H9 (cell line): Measurements from ENCODE around the gene RASA3. TPM values are rescaled to one million over a fixed set of nuclear protein-coding genes. Genes with fewer than 3 reads are reported as not detected.

ENCODE experiments used
- DNase-seq: peaks from one replicate; pipeline ENCODE4 v3.0.0-alpha.2; 2017
- H2AFZ ChIP-seq: one replicate; pipeline ENCODE4 v1.6.1; 2013; ENCODE audit warnings: mild to moderate bottlenecking, low read length, control low read depth, moderate library complexity
- H2AK5ac ChIP-seq: 2 replicates; pipeline ENCODE4 v1.6.1; 2013; ENCODE audit warnings: low read length, control low read depth, mixed read lengths; ENCODE audit not compliant: insufficient read length
- H2BK120ac ChIP-seq: one replicate; pipeline ENCODE4 v1.6.1; 2013; ENCODE audit warnings: low read depth, mild to moderate bottlenecking, low read length, control low read depth, inconsistent platforms; ENCODE audit not compliant: poor library complexity, severe bottlenecking
- H2BK12ac ChIP-seq: 2 replicates; pipeline ENCODE4 v1.6.1; 2013; ENCODE audit warnings: low read length, control low read depth, mixed read lengths, low read depth; ENCODE audit not compliant: insufficient read length
- H2BK15ac ChIP-seq: 2 replicates; pipeline ENCODE4 v1.6.1; 2013; ENCODE audit warnings: low read depth, low read length, control low read depth
- H2BK20ac ChIP-seq: one replicate; pipeline ENCODE4 v1.6.1; 2013; ENCODE audit warnings: low read depth, mild to moderate bottlenecking, low read length, control low read depth, inconsistent platforms; ENCODE audit not compliant: poor library complexity, severe bottlenecking
- H2BK5ac ChIP-seq: 2 replicates; pipeline ENCODE4 v1.6.1; 2013; ENCODE audit warnings: low read length, control low read depth, mixed read lengths; ENCODE audit not compliant: insufficient read length
- H3K14ac ChIP-seq: 2 replicates; pipeline ENCODE4 v1.6.1; 2013; ENCODE audit warnings: low read length, control low read depth; ENCODE audit not compliant: insufficient read depth
- H3K18ac ChIP-seq: 2 replicates; pipeline ENCODE4 v1.6.1; 2013; ENCODE audit warnings: low read depth, mild to moderate bottlenecking, mixed read lengths, low read length, control low read depth; ENCODE audit not compliant: insufficient read length
- H3K23ac ChIP-seq: 2 replicates; pipeline ENCODE4 v1.6.1; 2013; ENCODE audit warnings: low read length, control low read depth, mixed read lengths, low read depth; ENCODE audit not compliant: insufficient read length
- H3K23me2 ChIP-seq: 2 replicates; pipeline ENCODE4 v1.6.1; 2013; ENCODE audit warnings: low read depth, mild to moderate bottlenecking, mixed read lengths, low read length, control low read depth; ENCODE audit not compliant: insufficient read length, poor library complexity, severe bottlenecking
- H3K27ac ChIP-seq: 2 replicates; pipeline ENCODE4 v1.5.1; 2013; ENCODE audit warnings: low read length, control low read depth, mixed read lengths, low read depth; ENCODE audit not compliant: insufficient read length
- H3K27me3 ChIP-seq: 2 replicates; pipeline ENCODE4 v1.6.1; 2013; ENCODE audit warnings: low read length, control low read depth, inconsistent platforms; ENCODE audit not compliant: insufficient read depth
- H3K4ac ChIP-seq: 2 replicates; pipeline ENCODE4 v1.6.1; 2013; ENCODE audit warnings: low read depth, mild to moderate bottlenecking, control low read depth, inconsistent platforms, low read length, moderate library complexity
- H3K4me1 ChIP-seq: 2 replicates; pipeline ENCODE4 v1.6.1; 2013; ENCODE audit warnings: low read length, control low read depth, inconsistent platforms; ENCODE audit not compliant: insufficient read depth
- H3K4me2 ChIP-seq: 2 replicates; pipeline ENCODE4 v1.6.1; 2013; ENCODE audit warnings: low read length, control low read depth, mixed read lengths; ENCODE audit not compliant: insufficient read length, insufficient read depth
- H3K56ac ChIP-seq: 2 replicates; pipeline ENCODE4 v1.6.1; 2013; ENCODE audit warnings: low read depth, mild to moderate bottlenecking, mixed read lengths, low read length, control low read depth; ENCODE audit not compliant: insufficient read length
- H3K79me1 ChIP-seq: 2 replicates; pipeline ENCODE4 v1.6.1; 2013; ENCODE audit warnings: low read depth, mild to moderate bottlenecking, moderate library complexity, low read length, control low read depth, inconsistent platforms; ENCODE audit not compliant: insufficient read depth, poor library complexity, severe bottlenecking
- H3K79me2 ChIP-seq: 2 replicates; pipeline ENCODE4 v1.6.1; 2013; ENCODE audit warnings: low read length, control low read depth, inconsistent platforms; ENCODE audit not compliant: insufficient read depth
- H3K9ac ChIP-seq: 2 replicates; pipeline ENCODE4 v1.6.1; 2013; ENCODE audit warnings: low read length, control low read depth, mixed read lengths; ENCODE audit not compliant: insufficient read length; ENCODE audit errors: extremely low read depth
- H3K9me3 ChIP-seq: one replicate; pipeline ENCODE4 v1.6.1; 2013; ENCODE audit warnings: low read depth, low read length, inconsistent platforms; ENCODE audit not compliant: control insufficient read depth
- H3T11ph ChIP-seq: one replicate; pipeline ENCODE4 v1.6.1; 2013; ENCODE audit warnings: mild to moderate bottlenecking, low read length, control low read depth, inconsistent platforms
- H4K20me1 ChIP-seq: one replicate; pipeline ENCODE4 v1.6.1; 2013; ENCODE audit not compliant: control insufficient read depth, insufficient read length, insufficient read depth
- H4K5ac ChIP-seq: 2 replicates; pipeline ENCODE4 v1.6.1; 2013; ENCODE audit warnings: low read depth, mild to moderate bottlenecking, mixed read lengths, low read length, control low read depth; ENCODE audit not compliant: insufficient read length
- H4K8ac ChIP-seq: replicated peaks from 2 replicates; pipeline ENCODE4 v1.6.1; 2013; ENCODE audit warnings: low read length, control low read depth, mixed read lengths, low read depth; ENCODE audit not compliant: insufficient read length
- H4K91ac ChIP-seq: 2 replicates; pipeline ENCODE4 v1.6.1; 2013; ENCODE audit warnings: low read depth, mild to moderate bottlenecking, moderate library complexity, mixed read lengths, low read length, control low read depth; ENCODE audit not compliant: insufficient read length
- H3K27ac Mint-ChIP-seq, 3 experiments: 2 replicates in 2 of 3; 3 replicates in 1 of 3; pipeline ENCODE4 v1.8.0; 2020 to 2021; ENCODE audit warnings: mixed read lengths in 3 of 3, mild to moderate bottlenecking in 1 of 3, moderate library complexity in 1 of 3
- H3K27me3 Mint-ChIP-seq: 2 replicates; pipeline ENCODE4 v1.8.0; 2021; ENCODE audit warnings: low read depth, mild to moderate bottlenecking, moderate library complexity, mixed read lengths
- H3K36me3 Mint-ChIP-seq, 3 experiments: 2 replicates in 2 of 3; 3 replicates in 1 of 3; pipeline ENCODE4 v1.8.0; 2020 to 2021; ENCODE audit warnings: low read depth in 3 of 3, mixed read lengths in 3 of 3; ENCODE audit not compliant: insufficient read depth in 1 of 3
- H3K4me1 Mint-ChIP-seq, 2 experiments: 2 replicates each; pipeline ENCODE4 v1.8.0; 2020; ENCODE audit warnings: mixed read lengths in 2 of 2
- H3K4me3 Mint-ChIP-seq, 2 experiments: 2 replicates in 1 of 2; 3 replicates in 1 of 2; pipeline ENCODE4 v1.8.0; 2020 to 2021; ENCODE audit warnings: mild to moderate bottlenecking in 2 of 2, mixed read lengths in 2 of 2, moderate library complexity in 1 of 2
- H3K9me3 Mint-ChIP-seq, 2 experiments: 2 replicates in 1 of 2; 3 replicates in 1 of 2; pipeline ENCODE4 v1.8.0; 2020; ENCODE audit warnings: mild to moderate bottlenecking in 2 of 2, mixed read lengths in 2 of 2, moderate library complexity in 1 of 2
- CTCF ChIP-seq: fragments of 200-600 bp; sonication (generic); conservative IDR thresholded peaks from 3 replicates; pipeline ENCODE4 v1.8.0; 2021; ENCODE audit warnings: antibody characterized with exemption, mild to moderate bottlenecking
- WGBS: extraction: QIAGEN DNeasy Blood & Tissue Kit; methylation state at CpG from one replicate; pipeline ENCODE4 v1.1.7; 2013; ENCODE audit warnings: missing lambda C conversion rate, low lambda C conversion rate, mixed read lengths; ENCODE audit not compliant: insufficient read length; ENCODE audit errors: extremely low coverage; 5-methylcytosine and 5-hydroxymethylcytosine counted together
- total RNA-seq: library from RNA; stranded (reverse); gene quantifications from 2 replicates; pipeline ENCODE4 v1.2.1, GENCODE V29; 2021

RASA3 gene
- total RNA-seq, 1 experiment from 2014 or later = 12.3 TPM

GRCh38 chr13:113991191-113991669 is 141.2 kb downstream of the RASA3 start:
- Histone ChIP-seq H2BK20ac (no peak overlapping the region), H2BK5ac (no peak overlapping the region), H3K23me2 (no peaks in the 10 kb centered on the region), H3K79me2 (no peaks in the 10 kb centered on the region), H2BK12ac (no peak overlapping the region), H4K8ac (no peak overlapping the region), H3K4me2 (no peak overlapping the region), H3K56ac (no peak overlapping the region), H4K20me1 (no peaks in the 10 kb centered on the region), H3K4me1 (no peaks in the 10 kb centered on the region), H3K23ac (no peak overlapping the region), H2AFZ (no peak overlapping the region), H3K14ac (no peak overlapping the region), H2BK120ac (no peak overlapping the region), H3K9ac (no peak overlapping the region), H3K9me3 (no peaks in the 10 kb centered on the region), H2AK5ac (no peak overlapping the region), H3K27me3 (no peaks in the 10 kb centered on the region), H4K5ac (no peak overlapping the region), H4K91ac (no peak overlapping the region), H3T11ph (no peak overlapping the region), H2BK15ac (no peak overlapping the region), H3K79me1 (no peaks in the 10 kb centered on the region), H3K18ac (no peak overlapping the region), H3K27ac (no peak overlapping the region), H3K4ac (no peak overlapping the region)
- no peak overlapping the region for H3K4me3 Mint-ChIP-seq
- peaks cover 18 to 37% (median 27%) of the 10 kb centered on the region in 3 experiments for H3K36me3 Mint-ChIP-seq
- H3K27ac Mint-ChIP-seq = no peak overlapping the region
- DNase-seq = no peak
- no peak for TF ChIP-seq CTCF
- no peaks in the 10 kb centered on the region; the same call in 1 of the 2 replicates for H3K27me3 Mint-ChIP-seq
- H3K4me1 Mint-ChIP-seq = no peaks in the 10 kb centered on the region
- peaks cover 14 to 20% of the 10 kb centered on the region in 2 experiments for H3K9me3 Mint-ChIP-seq
- no CpG with 5 or more reads among the region's 10 CpGs for WGBS
